NCI-H82 treated with DMSO at 0.1 percent for 48 hours (cell line): Measurements from ENCODE around the gene MCOLN1.
"Not testable (repeated sequence)": the region's sequence is repeated elsewhere in the genome, so short reads cannot be mapped to it uniquely, and the experiment has no call there.

Experiments
- DNase-seq: peaks from one replicate; lab custom pipeline; 2025; ENCODE audit not compliant: unreplicated experiment; lab: John Stamatoyannopoulos, UW

MCOLN1 gene

GRCh38 chr19:7524992-7525739, 2.7 kb downstream of the MCOLN1 start:
- no peak for DNase-seq

GRCh38 chr19:7526059-7526929, 3.9 kb downstream of the MCOLN1 start:
- DNase-seq = no peak

- DNase-seq = no peak
Measured at GRCh38 chr19:7527516-7528191, 5.2 kb downstream of the MCOLN1 start.

GRCh38 chr19:7528192-7528519, 5.7 kb downstream of the MCOLN1 start:
- no peak for DNase-seq

GRCh38 chr19:7528522-7529245, 6.3 kb downstream of the MCOLN1 start:
- DNase-seq = no peak

GRCh38 chr19:7529246-7529600, 6.8 kb downstream of the MCOLN1 start:
- DNase-seq = no peak

- no peak for DNase-seq
Measured at GRCh38 chr19:7529610-7530490, 7.4 kb downstream of the MCOLN1 start.

- DNase-seq = no peak
Measured at GRCh38 chr19:7533281-7533885, 11.0 kb downstream of the MCOLN1 start.

GRCh38 chr19:7533925-7534480, 11.6 kb downstream of the MCOLN1 start:
- DNase-seq = peak; percentile 56

- DNase-seq = peak; percentile 36
Measured at GRCh38 chr19:7534531-7535046, 12.2 kb downstream of the MCOLN1 start.

- peak; percentile 54 for DNase-seq
Measured at GRCh38 chr19:7535047-7535997, 12.9 kb downstream of the MCOLN1 start, which contains the start of gene PNPLA6. Gene PNPLA6 (plus strand): TSS chr19:7535717. CDS start chr19:7535789, 72 bp downstream.

- DNase-seq = peak; percentile 40
Measured at GRCh38 chr19:7535998-7536695, 13.7 kb downstream of the MCOLN1 start.

GRCh38 chr19:7538990-7539389, 16.6 kb downstream of the MCOLN1 start:
- DNase-seq = not testable (repeated sequence)

GRCh38 chr19:7539827-7540425, 17.5 kb downstream of the MCOLN1 start:
- DNase-seq = no peak

GRCh38 chr19:7540761-7541474, 18.5 kb downstream of the MCOLN1 start:
- no peak for DNase-seq

- no peak for DNase-seq
Measured at GRCh38 chr19:7541475-7541824, 19.0 kb downstream of the MCOLN1 start.
